ENCODE data around the gene TLR6.

Gene TLR6

DNA sequence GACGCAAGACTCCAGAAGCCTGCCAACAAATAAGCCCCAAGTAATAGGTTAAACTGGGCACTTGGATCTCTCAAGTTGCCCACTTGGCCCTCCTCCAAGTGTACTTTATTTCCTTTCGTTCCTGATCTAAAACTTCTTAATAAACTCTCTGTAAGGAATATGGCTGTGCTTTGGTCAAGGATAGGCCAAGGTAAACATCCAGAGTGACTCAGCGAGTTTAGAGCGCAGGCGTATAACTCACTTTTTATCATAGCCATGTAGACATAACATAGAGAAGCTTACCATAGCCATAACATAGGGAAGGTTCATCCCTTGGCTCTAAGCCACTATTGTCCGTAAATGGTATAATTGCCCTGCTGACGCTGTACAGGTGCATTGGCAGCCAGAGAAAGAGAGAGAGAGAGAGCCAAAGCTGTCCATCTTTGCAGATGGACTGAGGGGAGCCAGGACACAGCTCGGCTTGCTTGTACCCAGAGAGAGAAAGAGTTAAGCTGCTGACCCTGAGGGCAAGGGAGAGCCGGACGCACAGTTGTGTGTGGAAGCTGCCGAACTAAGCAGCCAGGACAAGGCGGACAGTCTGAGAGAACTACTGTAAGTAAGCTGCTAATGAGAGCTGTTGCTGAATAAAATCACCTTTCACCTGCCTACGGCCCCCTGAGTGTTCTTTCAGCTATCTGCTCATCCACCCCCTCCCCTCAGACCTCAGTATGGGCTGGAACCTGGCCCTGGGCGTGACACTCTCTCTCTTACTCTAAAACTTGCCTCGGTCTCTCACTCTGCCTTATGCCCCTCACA lies 53.9 kb downstream of the TLR6 start:
- no peak for TF ChIP-seq POLR2A (IDR thresholded peaks at IDR 0.05; ENCODE audit: low read length)
- TF ChIP-seq GATA1 (IDR thresholded peaks at IDR 0.05; ENCODE audit: low read depth, low read length): no peak
- DNase-seq: peak; percentile 4 to 44

DNA sequence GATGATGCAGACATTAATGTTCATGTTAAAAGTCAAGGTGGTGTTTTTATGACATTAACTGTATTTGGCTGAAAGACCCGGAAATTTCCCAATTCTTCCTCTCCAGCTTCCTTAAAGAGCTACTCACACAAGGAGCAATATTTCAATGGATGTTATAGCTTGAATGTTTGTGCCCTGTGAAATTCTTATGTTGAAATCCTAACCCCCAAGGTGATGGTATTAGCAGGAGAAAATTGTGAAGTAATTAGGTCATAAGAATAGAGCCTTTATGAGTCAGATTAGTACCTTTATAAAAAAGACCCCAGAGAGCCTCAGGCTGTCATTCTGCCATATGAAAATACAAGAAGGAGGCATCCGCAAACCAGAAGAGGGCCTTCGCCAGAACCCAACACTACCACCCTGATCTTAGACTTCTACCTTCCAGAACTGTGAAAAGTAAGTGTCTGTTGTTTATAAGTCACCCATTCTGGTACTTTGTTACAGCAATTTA lies 55.6 kb downstream of the TLR6 start:
- no peak for DNase-seq
- TF ChIP-seq GATA1 (IDR thresholded peaks at IDR 0.05; ENCODE audit: low read depth, low read length): no peak
- TF ChIP-seq POLR2A (IDR thresholded peaks at IDR 0.05; ENCODE audit: low read length): no peak

DNA sequence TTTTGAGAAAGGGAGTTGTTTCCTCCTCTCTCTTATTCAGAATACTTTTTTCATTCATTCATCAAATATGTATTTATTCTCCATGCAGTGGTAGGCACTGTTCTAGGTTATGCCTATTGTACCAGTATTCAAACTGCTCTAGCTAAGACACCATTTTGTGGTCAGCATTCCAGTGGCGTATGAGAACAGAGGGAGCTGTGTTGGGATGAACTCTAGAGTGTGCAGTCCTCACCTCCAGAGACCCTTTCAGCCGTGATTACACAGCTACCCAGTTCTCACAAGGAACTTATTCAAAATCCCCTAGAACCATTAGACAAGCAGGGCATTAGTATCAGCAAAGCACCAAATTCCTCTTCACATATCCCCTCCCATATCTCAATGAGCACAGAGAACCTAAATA lies 56.3 kb downstream of the TLR6 start:
- DNase-seq: no peak
- TF ChIP-seq GATA1 (IDR thresholded peaks at IDR 0.05; ENCODE audit: low read depth, low read length): no peak
- no peak for TF ChIP-seq POLR2A (IDR thresholded peaks at IDR 0.05; ENCODE audit: low read length)

DNA sequence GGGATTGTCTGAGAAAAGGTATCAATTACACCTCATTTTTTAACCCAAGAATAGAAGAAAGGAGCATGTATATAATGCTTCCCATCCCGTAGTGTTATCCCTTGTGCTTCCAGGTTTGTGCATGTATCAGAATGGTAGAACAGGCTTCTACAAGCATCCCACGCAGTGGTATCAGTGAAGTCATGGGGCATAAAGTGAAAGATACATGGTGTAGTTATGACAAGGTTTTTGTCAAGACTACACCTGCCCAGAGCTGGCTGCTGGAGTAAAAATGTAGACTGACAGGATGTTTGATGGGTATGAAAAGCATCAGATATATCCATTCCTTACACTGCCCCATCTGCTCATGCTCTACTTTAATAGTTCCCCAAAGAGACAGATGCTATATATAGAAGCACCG lies 61.5 kb downstream of the TLR6 start:
- no peak for TF ChIP-seq POLR2A (IDR thresholded peaks at IDR 0.05; ENCODE audit: low read length)
- TF ChIP-seq GATA1 (IDR thresholded peaks at IDR 0.05; ENCODE audit: low read depth, low read length): no peak
- DNase-seq: no peak

DNA sequence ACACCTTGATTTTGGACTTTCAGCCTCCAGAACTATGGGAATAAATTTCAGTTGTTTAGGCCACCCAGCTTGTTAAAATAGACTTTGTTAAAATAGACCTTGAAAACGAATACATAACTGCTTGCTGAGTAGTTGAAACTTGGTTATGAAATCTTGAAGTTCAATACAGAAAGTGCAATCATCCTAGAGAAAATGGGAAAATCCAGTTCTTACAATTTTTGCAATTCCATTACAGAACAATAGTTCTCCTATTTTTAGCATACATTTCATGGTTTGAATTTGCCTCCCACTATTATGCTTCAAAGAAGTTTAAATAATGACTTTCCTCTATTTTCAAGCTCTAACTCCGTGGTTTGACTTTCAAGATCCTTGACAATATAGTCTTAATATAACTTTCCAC lies 62.6 kb downstream of the TLR6 start:
- TF ChIP-seq POLR2A (IDR thresholded peaks at IDR 0.05; ENCODE audit: low read length) (no peak), GATA1 (IDR thresholded peaks at IDR 0.05; ENCODE audit: low read depth, low read length) (no peak)
- DNase-seq: no peak

DNA sequence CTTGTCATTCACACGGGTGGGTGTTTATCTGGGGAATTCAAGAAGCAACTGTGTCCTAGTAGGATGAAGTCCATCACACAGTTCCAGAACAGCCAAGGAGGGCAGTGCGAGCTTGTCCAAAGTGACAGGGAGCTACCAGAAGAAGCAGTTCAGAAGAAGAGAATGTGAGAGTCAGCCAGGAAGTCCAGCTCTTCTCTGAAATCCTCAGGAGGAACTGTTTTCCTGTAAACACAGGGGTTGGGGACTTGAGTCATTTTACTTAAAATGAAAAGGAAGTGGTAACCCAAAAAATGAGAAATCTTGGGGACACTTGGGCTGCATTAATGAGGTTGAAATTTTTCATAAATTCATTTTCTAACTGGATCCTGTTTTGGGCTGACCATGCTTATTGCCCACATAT lies 65.6 kb downstream of the TLR6 start:
- DNase-seq: no peak
- TF ChIP-seq GATA1 (IDR thresholded peaks at IDR 0.05; ENCODE audit: low read depth, low read length) (no peak), POLR2A (IDR thresholded peaks at IDR 0.05; ENCODE audit: low read length) (no peak)

DNA sequence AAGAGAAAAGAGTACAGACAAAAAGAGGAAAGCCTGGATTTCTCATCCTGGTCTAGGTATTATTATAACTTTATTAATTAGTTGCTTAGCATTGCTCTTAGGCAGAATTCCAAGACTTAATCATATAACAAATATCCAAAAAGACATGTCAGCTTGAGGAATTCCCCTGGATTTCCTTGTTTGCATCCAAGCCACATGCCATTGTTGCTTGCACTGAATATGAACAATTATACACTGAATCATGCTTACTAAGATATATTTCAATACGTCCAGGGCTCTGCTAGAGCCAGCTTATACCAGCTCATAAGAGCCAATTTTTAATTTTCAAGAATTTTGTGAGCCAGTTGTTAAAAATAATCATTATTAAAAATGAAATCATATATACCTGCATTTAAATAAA lies 68.3 kb downstream of the TLR6 start:
- DNase-seq: no peak
- no peak for TF ChIP-seq POLR2A (IDR thresholded peaks at IDR 0.05; ENCODE audit: low read length)
- TF ChIP-seq GATA1 (IDR thresholded peaks at IDR 0.05; ENCODE audit: low read depth, low read length): no peak

DNA sequence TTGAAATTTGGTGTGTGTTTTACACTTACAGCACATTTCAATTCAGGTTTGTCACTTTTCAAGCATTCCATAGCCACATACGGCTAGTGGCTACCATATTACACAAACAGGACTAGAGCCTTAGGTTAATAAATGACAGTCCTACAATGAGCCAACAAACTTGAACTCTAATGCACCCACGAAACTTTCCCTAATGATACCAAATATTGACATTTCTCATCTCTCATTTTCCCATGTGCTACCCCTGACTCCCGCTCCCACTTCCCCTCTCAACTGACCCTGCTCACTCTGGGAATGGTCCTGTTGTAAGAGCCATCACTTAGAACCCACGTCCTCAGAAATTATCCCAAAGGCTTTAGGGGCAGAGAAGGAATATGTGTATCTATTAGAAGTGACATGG lies 68.9 kb downstream of the TLR6 start:
- DNase-seq: no peak
- TF ChIP-seq GATA1 (IDR thresholded peaks at IDR 0.05; ENCODE audit: low read depth, low read length) (no peak), POLR2A (IDR thresholded peaks at IDR 0.05; ENCODE audit: low read length) (no peak)

DNA sequence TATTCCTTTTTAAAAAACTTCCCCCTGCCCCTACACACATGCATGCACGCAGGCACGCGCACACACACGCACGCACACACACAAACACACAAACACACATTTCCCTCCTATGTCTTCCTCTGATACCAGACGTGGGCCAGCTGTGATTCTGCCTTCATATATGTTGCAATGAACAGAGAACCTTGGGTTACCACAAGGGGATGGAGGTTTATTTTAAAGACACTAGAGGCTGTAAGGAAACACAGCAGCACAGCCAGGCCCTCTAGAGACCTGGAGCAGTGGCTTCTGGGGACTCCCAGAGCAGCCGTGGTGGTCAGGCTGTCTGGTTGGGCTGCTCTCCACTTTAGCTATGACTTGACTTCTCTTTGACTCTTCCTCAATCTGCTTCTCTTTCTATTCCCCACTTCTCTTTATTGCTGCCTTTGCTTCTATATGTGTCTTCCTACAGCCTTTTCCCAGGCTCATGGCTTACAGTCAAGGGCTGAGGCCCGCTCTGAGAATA lies 70.7 kb downstream of the TLR6 start:
- DNase-seq: no peak
- no peak for TF ChIP-seq POLR2A (IDR thresholded peaks at IDR 0.05; ENCODE audit: low read length)
- TF ChIP-seq GATA1 (IDR thresholded peaks at IDR 0.05; ENCODE audit: low read depth, low read length): no peak

DNA sequence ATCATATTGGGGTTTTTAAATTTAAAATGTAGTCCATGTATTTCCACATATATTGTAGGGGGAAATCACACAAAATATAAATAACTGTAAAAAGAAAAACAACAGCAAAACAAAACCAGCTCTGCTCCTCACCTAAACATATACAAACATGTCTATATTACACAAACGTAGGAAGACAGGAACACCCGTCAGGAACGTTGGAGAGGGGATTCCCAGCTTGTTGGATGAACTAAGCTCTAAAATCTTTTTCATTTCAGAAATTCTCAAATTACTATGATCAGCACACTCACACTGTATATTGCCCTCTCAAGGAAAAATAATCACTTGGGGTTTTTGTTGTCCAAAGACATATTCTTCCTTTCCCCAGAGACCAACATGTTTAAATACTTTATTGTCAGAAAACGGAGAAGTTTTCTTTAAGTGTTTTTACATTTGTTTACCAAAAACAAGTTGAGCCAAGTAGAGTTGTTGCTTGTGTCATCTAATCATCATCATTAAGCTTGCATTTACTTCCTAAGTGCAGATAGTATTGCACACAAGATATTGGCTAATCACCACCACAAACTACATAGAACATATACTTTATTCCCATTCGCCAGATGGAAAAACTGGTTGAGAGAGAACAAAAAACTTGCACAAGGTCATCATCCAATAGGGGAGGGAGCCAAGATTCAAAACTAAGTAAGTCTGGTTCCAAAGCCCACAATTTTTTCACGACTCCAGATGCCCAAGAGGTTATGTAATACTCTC lies 71.4 kb downstream of the TLR6 start:
- TF ChIP-seq POLR2A (IDR thresholded peaks at IDR 0.05; ENCODE audit: low read length) (no peak), GATA1 (IDR thresholded peaks at IDR 0.05; ENCODE audit: low read depth, low read length) (no peak)
- no peak for DNase-seq

DNA sequence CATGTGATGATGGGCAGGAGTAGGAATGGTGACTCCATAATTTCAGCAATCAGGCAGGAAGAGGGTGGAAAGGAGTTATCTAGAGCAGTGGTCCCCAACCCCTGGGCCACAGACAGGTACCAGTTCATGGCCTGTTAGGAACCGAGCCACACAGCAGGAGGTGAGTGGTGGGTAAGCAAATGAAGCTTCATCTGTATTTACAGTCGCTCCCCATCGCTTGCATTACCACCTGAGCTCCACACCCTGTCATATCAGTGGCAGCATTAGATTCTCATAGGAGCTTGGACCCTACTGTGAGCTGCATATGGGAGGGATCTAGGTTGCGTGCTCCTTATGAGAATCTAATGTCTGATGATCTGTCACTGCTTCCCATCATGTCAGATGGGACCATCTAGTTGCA lies 72.5 kb downstream of the TLR6 start:
- DNase-seq: no peak
- no peak for TF ChIP-seq POLR2A (IDR thresholded peaks at IDR 0.05; ENCODE audit: low read length)
- TF ChIP-seq GATA1 (IDR thresholded peaks at IDR 0.05; ENCODE audit: low read depth, low read length): no peak

DNA sequence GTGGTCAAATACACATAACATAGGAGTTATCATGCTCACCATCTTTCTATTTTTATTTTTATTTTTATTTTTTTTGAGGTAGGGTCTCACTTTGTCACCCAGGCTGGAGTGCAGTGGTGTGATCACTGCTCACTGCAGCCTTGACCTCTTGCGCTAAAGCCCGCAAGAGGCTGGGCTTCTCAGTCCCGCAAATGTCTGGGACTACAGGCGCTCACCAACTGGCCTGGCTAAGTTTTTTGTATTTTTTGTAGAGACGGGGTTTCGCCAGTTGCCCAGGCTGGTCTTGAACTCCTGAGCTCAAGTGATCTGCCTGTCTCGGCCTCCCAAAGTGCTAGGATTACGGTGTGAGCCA lies 73.5 kb downstream of the TLR6 start:
- DNase-seq: no peak
- no peak for TF ChIP-seq GATA1 (IDR thresholded peaks at IDR 0.05; ENCODE audit: low read depth, low read length)
- no peak for TF ChIP-seq POLR2A (IDR thresholded peaks at IDR 0.05; ENCODE audit: low read length)

DNA sequence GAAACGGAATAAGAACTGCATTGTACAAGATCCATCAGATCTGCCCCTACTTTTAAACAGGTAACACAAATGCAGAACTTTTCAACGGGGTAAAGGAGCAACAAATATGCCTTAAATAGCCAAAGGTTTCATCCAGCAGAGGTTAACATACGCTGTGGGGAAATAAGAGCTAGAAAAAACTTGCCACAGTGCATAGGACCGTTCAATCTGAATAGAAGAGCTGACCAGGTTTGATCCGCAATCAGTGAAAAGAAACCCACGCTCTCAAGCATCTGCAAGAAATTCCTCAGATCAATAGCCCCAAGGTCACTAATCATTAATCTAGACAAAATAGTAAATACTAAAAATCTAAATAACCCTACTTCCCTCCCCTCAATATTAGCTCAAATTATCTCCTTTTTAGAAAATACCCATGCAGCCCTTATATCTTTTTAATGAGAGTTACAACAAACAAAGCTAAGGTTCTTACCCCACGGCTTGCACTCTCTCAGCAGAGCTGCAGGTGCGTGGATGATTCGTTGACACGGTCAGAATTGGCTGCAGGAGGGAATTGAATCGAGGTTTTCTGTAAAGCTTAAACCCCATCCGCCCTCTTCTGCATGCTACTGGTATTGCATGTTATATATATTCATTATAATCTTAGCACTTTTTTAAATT lies 74.0 kb downstream of the TLR6 start, which contains the start of gene TLR10:
Gene TLR10 (minus strand): TSS at position 539 of the 657 bp plus-strand sequence. CDS start 7,400 bp downstream, outside the sequence.
- no peak for TF ChIP-seq POLR2A (IDR thresholded peaks at IDR 0.05; ENCODE audit: low read length)
- no peak for TF ChIP-seq GATA1 (IDR thresholded peaks at IDR 0.05; ENCODE audit: low read depth, low read length)
- DNase-seq: peak; percentile 57 to 72

DNA sequence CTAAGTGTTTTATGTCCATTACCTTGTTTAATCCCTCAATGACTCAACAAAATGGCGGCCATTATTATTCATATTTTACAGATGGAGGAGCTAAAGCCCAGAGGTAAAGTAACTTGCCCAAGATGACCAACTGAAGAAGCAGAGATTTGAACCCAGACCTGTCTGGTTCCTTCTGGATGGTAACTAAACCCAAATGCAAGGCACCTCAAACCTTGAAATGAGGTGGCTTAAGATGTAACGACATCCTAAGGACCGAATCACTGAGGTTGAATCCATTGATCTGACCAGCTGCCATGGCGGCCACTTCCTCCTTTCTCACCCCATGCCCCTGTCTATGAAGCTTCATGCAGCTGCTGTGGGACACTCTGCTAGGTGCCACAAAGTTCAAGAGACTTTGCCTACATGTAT lies 74.8 kb downstream of the TLR6 start:
- TF ChIP-seq POLR2A (IDR thresholded peaks at IDR 0.05; ENCODE audit: low read length) (no peak), GATA1 (IDR thresholded peaks at IDR 0.05; ENCODE audit: low read depth, low read length) (no peak)
- no peak for DNase-seq
